Neural cell (in vitro differentiated cells): ENCODE results near the gene ACER2.

ENCODE experiments used
- EZH2 ChIP-seq: fragments of 200-600, 300-800 bp; shearing (Covaris generic), sonication (generic); IDR thresholded peaks from 2 replicates; pipeline ENCODE4 v1.6.1; 2014; ENCODE audit warnings: antibody characterized with exemption, low read length, borderline replicate concordance, mild to moderate bottlenecking; ENCODE audit not compliant: insufficient read depth, poor library complexity, severe bottlenecking
- POLR2AphosphoS5 ChIP-seq: IDR thresholded peaks from 2 replicates; pipeline ENCODE4 v1.6.1; 2012
- SMC3 ChIP-seq: fragments of 450-650 bp; conservative IDR thresholded peaks from 2 replicates; pipeline ENCODE4 v1.6.1; 2014; ENCODE audit warnings: antibody characterized with exemption, mild to moderate bottlenecking, moderate library complexity; ENCODE audit not compliant: poor library complexity
- TAF1 ChIP-seq: IDR thresholded peaks from 2 replicates; pipeline ENCODE4 v1.6.1; 2012; ENCODE audit warnings: low read depth
- TF ChIP-seq, protein P1 (sequence below): fragments of 450-650 bp; IDR thresholded peaks from 2 replicates; pipeline ENCODE4 v1.5.1; 2014; ENCODE audit warnings: antibody characterized with exemption, mild to moderate bottlenecking, moderate library complexity; ENCODE audit not compliant: poor library complexity, severe bottlenecking

- TF ChIP-seq TAF1 (no peak), SMC3 (no peak), EZH2 (no peak), POLR2AphosphoS5 (no peak)
- TF ChIP-seq, protein P1, sequence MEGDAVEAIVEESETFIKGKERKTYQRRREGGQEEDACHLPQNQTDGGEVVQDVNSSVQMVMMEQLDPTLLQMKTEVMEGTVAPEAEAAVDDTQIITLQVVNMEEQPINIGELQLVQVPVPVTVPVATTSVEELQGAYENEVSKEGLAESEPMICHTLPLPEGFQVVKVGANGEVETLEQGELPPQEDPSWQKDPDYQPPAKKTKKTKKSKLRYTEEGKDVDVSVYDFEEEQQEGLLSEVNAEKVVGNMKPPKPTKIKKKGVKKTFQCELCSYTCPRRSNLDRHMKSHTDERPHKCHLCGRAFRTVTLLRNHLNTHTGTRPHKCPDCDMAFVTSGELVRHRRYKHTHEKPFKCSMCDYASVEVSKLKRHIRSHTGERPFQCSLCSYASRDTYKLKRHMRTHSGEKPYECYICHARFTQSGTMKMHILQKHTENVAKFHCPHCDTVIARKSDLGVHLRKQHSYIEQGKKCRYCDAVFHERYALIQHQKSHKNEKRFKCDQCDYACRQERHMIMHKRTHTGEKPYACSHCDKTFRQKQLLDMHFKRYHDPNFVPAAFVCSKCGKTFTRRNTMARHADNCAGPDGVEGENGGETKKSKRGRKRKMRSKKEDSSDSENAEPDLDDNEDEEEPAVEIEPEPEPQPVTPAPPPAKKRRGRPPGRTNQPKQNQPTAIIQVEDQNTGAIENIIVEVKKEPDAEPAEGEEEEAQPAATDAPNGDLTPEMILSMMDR, result no peak
These were observed 62.3 kb downstream of the ACER2 start for GRCh38 chr9:19470981-19471650.
